K562 (cell line): Measurements from ENCODE around the gene FA2H.

Experiments used
- ZNF121 ChIP-seq: sonication (generic); formaldehyde crosslinking; conservative IDR thresholded peaks from 2 replicates; pipeline ENCODE4 v1.8.0; 2022; ENCODE audit warnings: missing genetic modification reagents
- ZNF347 ChIP-seq: fragments of 450-650 bp; formaldehyde crosslinking; IDR thresholded peaks from 2 replicates; pipeline ENCODE4 v1.4.0; 2020; ENCODE audit warnings: low read depth, mild to moderate bottlenecking, moderate library complexity
- TF ChIP-seq, protein P1 (sequence below): sonication (generic); formaldehyde crosslinking; IDR thresholded peaks from 2 replicates; pipeline ENCODE4 v1.8.0; 2022; ENCODE audit warnings: missing genetic modification reagents, mild to moderate bottlenecking, borderline replicate concordance

DNA sequence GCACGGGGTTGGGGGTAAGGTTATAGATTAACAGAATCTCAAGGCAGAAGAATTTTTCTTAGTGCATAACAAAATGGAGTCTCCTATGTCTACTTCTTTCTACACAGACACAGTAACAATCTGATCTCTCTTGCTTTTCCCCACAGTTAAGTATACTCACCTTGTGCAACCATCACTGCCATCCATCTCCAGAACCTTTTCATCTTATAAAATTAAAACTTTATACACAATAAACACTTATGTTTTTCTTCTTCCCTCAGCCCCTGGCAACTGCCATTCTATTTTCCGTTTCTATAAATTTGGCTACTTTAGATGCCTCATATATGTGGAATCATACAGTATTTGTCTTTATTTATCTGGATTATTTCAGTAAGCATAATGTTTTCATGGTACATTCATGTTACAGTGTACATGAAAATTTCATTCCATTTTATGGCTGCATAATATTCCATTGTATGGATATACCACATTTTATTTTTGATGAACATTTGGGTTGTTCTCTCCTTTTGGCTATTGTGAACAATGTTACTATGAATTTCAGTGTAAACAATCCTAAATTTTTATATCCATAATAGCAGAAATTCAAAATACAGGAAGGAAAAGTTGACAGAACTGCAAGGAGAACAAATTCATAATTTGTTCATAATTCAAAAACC is 25.7 kb upstream of the FA2H start:
- no peak for TF ChIP-seq ZNF121 (CRISPR knock-in tag)
- no peak for TF ChIP-seq ZNF347 (CRISPR knock-in tag)
- TF ChIP-seq, protein P1, sequence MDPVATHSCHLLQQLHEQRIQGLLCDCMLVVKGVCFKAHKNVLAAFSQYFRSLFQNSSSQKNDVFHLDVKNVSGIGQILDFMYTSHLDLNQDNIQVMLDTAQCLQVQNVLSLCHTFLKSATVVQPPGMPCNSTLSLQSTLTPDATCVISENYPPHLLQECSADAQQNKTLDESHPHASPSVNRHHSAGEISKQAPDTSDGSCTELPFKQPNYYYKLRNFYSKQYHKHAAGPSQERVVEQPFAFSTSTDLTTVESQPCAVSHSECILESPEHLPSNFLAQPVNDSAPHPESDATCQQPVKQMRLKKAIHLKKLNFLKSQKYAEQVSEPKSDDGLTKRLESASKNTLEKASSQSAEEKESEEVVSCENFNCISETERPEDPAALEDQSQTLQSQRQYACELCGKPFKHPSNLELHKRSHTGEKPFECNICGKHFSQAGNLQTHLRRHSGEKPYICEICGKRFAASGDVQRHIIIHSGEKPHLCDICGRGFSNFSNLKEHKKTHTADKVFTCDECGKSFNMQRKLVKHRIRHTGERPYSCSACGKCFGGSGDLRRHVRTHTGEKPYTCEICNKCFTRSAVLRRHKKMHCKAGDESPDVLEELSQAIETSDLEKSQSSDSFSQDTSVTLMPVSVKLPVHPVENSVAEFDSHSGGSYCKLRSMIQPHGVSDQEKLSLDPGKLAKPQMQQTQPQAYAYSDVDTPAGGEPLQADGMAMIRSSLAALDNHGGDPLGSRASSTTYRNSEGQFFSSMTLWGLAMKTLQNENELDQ (CRISPR knock-in tag) = no peak
